WTC11 (cell line): ENCODE measurements around the gene SHROOM2.

Experiments
- CTCF ChIP-seq: fragments of 200-600 bp; IDR thresholded peaks from 2 replicates; pipeline ENCODE4 v1.8.0; 2022; ENCODE audit warnings: antibody characterized with exemption
- KAT7 ChIP-seq: sonication (generic); formaldehyde crosslinking; IDR thresholded peaks from 2 replicates; pipeline ENCODE4 v1.8.1; 2023; ENCODE audit warnings: missing genetic modification reagents, mild to moderate bottlenecking, borderline replicate concordance
- MYBL2 ChIP-seq: sonication (generic); formaldehyde crosslinking; IDR thresholded peaks from 2 replicates; pipeline ENCODE4 v1.8.1; 2023; ENCODE audit warnings: mild to moderate bottlenecking, moderate library complexity, missing genetic modification reagents
- SP1 ChIP-seq: sonication (generic); formaldehyde crosslinking; conservative IDR thresholded peaks from 2 replicates; pipeline ENCODE4 v1.8.1; 2022; ENCODE audit warnings: missing genetic modification reagents
- TEAD4 ChIP-seq: sonication (generic); formaldehyde crosslinking; IDR thresholded peaks from 2 replicates; pipeline ENCODE4 v1.8.0; 2022; ENCODE audit warnings: mild to moderate bottlenecking, missing genetic modification reagents
- TF ChIP-seq, protein P1 (sequence below): sonication (generic); formaldehyde crosslinking; IDR thresholded peaks from 2 replicates; pipeline ENCODE4 v1.8.1; 2023; ENCODE audit warnings: mild to moderate bottlenecking, missing genetic modification reagents, moderate library complexity
- TF ChIP-seq, protein P2 (sequence below): sonication (generic); formaldehyde crosslinking; IDR thresholded peaks from 2 replicates; pipeline ENCODE4 v1.8.1; 2022; ENCODE audit warnings: mild to moderate bottlenecking, missing genetic modification reagents, moderate library complexity, borderline replicate concordance

GRCh38 chrX:9861711-9862110, 75.5 kb downstream of the SHROOM2 start:
- TF ChIP-seq CTCF = no peak
- TF ChIP-seq, protein P1, sequence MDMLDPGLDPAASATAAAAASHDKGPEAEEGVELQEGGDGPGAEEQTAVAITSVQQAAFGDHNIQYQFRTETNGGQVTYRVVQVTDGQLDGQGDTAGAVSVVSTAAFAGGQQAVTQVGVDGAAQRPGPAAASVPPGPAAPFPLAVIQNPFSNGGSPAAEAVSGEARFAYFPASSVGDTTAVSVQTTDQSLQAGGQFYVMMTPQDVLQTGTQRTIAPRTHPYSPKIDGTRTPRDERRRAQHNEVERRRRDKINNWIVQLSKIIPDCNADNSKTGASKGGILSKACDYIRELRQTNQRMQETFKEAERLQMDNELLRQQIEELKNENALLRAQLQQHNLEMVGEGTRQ (CRISPR knock-in tag) = no peak
- TF ChIP-seq MYBL2 (CRISPR knock-in tag) = no peak
- TF ChIP-seq KAT7 (CRISPR knock-in tag) = no peak
- TF ChIP-seq SP1 (CRISPR knock-in tag) = no peak
- TF ChIP-seq TEAD4 (CRISPR knock-in tag) = no peak
- TF ChIP-seq, protein P2, sequence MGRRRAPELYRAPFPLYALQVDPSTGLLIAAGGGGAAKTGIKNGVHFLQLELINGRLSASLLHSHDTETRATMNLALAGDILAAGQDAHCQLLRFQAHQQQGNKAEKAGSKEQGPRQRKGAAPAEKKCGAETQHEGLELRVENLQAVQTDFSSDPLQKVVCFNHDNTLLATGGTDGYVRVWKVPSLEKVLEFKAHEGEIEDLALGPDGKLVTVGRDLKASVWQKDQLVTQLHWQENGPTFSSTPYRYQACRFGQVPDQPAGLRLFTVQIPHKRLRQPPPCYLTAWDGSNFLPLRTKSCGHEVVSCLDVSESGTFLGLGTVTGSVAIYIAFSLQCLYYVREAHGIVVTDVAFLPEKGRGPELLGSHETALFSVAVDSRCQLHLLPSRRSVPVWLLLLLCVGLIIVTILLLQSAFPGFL (CRISPR knock-in tag) = no peak
